NCI-H1694 (cell line): ENCODE measurements around the gene DDB1.
A peak's percentile ranks its signal among the peaks of the same experiment; 100 is the strongest.

Experiments used
- DNase-seq: peaks from one replicate; lab custom pipeline; 2025; lab: John Stamatoyannopoulos, UW

Gene DDB1

DNA sequence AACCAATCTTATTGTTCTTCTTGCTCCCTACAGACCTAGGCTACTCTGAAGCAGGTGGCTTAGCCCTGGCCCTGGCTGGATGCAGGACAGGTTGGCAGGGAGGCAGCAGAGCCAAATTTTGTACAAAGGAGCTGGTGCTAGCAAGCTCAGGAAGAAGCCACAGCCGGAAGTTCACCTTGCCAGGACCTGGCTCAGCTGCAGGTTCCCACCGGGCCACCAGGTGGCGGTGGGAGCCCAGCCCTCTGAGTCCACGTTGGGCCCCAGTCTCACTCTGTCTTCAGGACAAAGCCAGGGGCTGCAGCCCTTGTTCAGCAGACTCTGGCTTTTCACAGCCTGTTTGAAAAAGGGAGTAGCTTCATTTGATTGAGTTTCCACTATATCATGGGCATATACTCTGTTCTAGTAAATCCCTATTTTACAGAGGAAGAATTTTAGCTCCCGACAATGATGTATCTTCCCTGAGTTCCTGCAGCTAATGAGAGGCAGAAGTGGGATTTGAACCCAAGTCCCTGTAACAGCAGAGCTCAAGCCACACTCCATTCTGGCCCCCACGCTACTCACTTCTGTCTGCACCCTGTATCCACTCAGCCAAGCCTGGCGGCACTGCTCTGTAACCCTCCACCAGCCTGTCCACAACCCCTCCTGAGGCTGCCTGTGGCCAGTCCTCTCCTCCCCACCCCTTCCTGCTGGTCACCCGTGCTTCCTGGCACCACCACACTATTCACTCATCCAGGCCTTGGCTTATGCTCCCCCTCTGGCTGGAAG is 3.4 kb upstream of the DDB1 start:
- peak; percentile 64 for DNase-seq

DNA sequence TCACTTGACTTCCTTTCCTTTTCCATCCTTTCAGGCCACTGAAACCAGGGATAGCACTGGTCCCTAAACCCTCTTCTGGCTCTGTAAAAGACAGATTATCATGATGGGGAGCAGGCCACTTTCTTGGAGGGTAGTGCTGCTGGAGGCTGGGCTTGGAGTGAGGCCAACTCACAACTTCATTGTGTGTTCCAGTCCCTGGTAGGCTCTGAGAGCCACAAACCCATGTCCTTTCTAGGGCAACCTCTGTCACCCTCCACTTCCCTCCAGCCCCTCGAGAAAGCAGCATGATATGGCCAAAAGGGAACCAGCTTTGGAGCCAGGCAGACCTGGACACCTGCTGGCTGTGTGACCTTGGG is 2.4 kb upstream of the DDB1 start:
- no peak for DNase-seq

DNA sequence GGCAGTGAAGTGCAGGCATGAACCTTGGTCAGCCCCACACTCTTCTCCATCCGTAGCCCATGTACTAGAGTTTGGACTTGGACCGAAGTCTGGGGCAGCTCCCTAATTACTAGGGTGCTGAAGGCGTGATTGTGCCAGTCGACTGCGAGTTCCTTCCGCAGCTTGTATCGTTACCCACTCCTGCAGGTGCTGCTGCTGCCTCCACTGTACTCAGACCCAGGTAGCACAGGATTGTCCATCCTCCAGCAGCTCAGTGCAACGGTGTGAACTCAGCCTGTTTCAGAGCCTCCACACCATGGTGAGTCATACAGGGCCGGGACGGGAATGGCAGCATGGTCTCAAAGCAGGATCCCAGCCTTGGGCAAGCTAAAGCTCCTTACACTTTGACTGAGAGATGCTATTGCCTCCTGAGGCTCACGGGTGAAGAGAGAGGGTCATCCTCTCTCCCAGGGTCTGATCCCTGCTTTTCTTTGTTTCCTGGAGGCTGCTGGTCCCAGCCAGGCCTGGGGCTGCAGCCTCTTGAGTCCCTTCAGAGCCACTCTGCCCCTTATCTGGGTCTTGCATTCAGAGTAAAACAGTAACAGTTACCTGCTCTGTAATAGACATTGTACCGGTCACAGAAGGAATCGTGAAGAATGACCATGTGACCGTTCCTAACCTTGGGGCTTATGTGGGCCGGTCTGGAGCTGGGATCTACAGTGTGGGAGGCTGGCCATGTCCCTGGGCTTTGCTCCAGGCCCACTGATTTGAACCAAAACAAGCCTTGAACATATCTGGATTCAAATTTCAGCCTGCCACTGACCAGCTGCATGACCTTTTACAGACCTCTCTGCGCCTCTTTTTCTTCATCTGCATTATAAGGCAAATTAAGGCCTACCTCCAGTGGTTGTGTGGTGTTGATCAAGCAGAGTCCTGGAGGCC is 1.8 kb upstream of the DDB1 start:
- DNase-seq: no peak

DNA sequence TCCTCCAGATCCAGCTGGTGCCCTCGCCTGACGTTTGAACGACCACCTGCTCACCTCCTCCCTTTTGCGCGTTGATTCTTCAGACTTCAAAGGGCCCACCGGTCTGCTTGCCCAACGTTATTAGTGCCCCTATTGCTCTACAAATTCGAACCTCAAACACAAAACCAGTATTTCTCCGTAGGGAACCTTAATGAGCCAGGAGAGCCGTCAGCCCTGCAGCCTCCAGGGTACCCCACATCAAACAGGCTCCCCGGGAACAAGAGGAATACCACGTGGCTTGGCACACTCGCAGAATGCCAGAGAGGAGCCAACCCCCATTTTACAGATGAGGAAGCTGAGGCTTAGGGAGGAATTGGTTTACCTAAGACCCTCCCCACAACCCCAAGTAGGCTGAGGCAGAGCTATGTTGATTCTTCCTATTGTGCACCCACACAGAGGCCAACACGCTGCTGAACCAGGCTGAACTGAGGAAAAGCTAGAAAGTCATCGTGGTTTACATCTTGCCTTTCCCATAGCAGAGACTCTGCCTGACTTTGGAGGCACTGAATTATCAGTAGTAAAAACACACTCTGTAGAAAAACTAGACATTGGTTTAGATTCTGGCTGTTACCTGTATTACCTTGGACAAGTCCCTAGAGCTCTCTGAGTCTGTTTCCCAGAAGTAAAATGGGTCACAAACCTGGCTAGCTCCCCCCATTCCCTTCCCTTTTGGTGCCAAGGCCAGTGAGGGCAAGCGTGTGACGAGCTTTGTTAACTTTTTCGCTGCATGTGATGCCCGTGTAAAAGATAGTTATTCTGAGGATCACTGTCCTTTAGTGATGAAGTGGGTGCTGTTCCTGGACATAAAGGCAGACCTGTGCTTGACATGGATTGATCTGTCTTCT is 887 bp upstream of the DDB1 start:
- DNase-seq: no peak

DNA sequence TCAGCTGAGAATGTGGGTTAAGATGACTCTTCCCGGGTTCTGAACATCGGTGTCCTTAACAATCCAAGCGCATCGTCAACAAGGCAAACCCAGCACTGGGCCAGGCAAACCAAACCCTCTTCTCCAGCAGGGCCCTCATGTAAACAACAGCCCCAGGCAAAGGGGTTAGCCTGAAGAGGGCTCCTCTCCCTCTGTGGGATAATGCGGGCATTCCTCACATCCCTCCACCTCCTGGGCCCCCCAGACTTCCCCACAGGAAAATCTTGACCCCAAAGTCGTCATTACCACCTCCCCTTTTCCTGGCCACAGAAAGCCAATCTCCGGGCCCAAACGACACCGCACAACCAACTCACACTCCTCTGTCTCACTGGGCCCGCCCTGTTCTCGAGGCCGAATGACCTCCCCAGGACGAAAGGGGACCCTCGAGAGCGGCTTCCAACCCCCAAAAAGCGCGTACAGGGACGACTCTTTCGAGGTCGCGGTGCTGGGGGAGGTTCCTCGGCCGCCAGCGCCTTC is 566 bp downstream of the DDB1 start:
- DNase-seq: no peak

DNA sequence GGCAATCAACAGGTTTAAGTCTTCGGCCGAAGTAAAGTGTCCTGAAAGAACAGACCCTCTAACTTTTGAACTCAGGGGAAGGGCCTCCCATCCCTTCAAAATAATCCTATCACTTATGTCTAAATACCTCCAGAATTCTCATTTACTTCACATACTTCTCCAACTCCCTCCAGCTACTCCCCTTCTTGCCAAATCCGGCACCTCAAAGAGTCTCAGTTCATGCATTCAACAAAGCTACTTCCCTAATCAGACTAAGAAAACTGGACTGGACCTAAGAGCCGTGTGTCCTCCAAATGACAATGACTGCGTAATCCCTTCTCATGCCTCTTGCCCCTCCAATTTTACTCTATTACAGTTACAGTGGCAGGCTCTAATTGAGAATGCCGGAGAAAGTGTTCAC is 1.3 kb downstream of the DDB1 start:
- DNase-seq: no peak

DNA sequence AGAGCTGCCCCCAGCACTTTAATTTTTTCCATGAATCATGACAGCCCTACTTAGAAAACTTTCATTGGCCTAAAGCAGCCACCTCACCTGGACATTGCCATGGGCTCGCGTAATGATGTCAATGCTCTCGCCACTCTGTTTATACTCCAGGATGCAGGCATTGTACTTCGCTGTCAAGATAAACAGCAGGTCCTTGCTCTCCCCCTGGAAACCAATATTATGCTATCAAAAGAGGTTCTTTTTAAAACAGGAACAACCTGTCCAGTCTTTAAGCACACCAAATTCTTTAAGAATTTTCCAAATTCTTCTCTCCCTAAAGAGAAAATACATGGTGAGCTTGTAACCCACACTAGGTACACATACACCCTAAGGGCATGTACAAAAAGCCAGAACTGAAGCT is 3.0 kb downstream of the DDB1 start:
- no peak for DNase-seq

DNA sequence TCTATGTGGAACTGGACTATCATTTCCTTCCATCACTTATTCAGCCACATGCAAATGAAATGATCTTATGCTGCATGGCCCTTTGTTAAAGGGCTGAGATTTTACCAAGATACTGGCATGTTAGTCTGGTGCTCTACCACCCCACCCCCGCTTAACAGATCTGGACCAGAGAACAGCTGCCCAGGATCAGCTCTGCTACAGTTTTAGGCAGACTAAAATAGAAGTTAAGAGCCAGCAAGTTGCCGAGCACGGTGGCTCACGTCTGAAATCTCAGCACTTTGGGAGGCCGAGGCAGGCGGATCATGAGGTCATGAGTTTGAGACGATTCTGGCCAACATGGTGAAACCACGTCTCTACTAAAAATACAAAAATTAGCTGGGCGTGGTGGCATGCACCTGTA is 4.6 kb downstream of the DDB1 start:
- no peak for DNase-seq

DNA sequence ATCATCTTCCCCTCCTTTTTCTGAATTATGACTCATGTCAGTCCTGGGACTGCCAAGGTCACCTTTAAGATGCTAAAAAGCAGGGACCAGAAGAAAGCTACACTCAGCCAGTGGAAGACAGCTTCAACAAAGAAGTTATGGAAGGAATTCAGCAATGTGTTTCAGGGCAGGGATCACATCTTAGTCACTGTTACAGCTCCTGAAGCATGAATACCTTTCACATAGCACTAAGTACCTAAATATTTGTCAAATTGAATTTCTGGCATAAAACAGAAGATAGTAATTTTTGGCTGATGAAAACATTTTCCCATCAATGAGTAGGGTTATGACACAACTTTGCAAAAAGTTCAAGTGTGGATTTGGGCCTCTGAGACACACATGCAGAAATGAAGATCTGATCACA is 5.2 kb downstream of the DDB1 start:
- DNase-seq: no peak

DNA sequence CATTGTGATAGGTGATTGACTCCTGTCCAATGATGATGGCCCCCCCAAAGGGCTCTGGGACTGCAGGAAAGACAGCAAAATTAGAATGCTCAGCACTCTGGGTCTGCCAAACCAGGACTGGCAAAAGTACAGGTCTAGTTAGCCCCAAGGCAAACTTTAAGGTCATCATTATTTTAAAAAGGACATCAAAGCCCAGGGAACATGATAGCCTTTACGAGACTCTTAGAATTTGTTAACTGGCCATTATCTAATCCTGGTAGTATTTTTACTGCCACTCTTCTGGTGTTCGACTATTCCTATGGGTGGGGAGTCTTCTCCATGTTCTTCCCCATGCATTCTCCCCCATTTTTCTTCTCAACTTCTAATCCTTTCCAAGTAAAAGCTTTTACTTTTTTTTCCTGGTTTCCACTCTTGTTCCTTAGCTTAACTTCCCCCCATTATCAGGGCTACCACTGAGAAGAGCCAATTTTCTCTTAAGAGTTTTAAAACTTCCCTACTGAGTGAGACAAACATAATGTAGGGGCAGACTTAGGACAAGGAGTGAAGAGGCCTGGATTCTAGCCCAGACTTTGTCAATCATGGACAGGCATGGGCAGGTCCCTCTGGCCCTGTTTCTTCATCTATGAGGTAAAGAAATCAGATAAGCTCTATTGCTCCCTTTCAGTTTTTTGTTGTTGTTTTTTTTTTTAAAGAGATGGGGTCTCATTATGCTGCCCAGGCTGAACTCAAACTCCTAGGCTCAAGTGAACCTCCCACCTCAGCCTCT is 7.1 kb downstream of the DDB1 start:
- DNase-seq: no peak

DNA sequence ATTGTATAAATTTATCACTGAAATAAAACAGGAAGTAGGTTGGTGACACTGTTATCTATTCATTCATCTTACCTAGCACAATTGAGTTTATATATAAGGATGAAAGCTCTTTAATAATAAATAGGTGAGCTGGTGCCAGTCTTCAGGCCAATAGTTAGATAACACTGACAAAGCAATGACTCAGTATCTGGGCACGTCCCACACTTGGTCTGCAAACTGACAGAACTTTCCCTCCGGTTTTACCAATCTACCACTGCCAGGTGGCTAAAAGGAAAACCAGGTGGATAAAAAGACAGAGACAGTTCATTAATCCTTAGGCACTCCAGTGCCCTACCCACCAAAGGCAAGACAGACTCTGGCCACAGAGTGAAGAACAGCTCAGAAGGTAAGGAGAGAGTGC is 17.6 kb downstream of the DDB1 start:
- DNase-seq: no peak

DNA sequence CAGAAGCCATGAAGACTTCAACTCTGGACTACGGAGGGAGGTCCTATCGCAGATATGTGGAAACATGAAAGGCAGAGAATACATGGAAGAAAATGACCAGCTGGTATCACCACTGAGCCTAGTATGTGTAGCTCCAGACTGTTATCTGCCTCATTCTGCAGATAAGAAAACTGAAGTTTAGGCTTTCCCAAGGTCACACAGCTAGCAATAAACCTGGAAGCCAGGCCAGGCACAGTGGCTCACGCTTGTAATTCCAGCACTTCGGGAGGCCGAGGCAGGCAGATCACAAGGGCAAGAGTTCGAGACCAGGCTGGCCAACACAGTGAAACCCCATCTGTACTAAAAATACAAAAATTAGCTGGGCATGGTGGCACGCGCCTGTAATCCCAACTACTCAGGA is 22.2 kb downstream of the DDB1 start:
- no peak for DNase-seq

DNA sequence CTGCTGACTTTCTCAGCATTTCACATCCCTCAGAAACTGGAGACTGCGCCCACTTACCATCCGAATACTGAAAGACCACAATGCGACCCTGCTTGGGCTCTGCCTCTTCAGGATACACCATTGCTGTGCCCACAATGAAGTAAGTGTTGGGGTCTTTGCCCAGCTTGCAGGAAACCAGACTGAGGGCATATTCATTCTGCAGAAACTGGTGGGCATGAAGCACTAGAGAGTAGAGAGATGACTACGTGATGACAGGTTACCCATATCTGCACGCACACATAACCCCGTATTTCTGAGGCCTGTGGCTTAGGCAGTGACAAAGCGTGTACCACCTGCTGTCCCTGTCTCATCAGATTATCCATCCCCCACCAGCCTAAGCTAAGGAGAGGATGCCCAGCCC is 23.2 kb downstream of the DDB1 start:
- no peak for DNase-seq

DNA sequence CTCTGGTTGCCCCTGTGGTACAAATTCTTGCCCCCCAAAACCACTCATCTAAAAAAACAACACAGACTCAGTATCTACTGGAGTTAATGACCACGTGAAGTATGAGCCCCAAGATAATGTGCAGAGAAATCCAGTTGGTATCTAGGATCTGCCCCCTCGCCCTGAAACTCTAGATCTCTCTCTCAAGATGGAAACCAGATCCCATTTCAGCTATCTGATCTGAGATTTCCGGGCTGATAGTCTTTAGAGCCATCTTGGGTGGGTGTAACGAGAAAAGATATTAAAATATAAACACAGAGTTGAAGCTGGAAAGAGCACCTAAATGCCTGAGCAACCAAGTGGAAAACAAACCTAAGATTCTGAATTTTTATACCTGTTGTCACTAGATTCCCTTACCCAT is 23.8 kb downstream of the DDB1 start:
- no peak for DNase-seq

DNA sequence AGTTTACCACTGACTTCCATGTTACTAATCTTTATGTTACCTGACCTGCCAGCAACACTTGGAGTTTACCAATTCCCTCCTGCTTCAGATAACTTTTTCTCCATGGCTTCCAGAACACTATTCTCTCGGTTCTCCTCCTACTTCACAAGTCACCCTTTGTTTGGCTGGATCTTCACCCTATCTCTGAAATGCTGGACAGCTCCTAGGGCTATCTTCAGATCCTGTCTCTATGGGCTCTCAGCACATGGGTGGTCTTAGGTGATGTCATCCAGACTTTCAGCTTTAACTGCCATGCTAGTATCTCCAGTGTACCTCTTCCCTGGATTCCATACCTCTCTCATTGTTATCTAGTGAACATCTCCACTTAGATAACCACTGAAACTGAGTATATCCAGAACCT is 25.6 kb downstream of the DDB1 start:
- DNase-seq: no peak

DNA sequence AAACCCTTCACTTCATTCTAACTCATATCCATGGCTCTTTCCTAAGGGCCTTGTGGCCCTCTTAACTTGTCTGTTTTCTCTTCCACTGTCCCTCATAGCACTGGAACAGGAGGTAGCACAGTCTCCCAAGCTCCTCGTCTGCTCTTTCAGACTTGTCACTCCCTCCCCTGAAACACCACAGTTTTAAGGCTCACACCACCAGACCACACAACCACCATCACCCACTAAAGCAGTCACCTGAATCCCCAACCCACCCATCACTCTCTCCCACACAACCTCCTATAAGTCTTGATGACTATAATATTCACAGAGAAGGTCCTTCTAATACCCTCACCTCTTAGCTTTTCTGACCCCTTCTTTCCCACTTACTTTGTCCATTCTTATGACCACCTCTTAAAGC is 26.7 kb downstream of the DDB1 start:
- DNase-seq: no peak

DNA sequence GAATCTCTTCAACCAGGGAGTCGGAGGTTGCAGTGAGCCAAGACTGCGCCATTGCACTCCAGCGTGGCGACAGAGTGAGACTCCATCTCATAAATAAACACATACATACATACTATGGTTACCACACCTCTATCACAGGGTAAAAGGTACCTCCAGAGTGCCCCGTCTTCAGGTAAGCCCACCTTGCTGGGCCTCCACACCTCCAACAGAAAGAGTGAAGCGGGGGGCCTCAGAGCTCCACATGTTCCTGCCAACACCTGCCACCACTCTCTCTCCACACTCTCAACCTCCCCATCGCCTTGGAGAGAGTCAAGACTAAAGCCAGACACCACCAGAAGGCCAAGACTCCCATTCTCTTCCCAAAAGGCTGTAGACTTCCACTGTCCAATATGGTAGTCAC is 27.5 kb downstream of the DDB1 start:
- no peak for DNase-seq

DNA sequence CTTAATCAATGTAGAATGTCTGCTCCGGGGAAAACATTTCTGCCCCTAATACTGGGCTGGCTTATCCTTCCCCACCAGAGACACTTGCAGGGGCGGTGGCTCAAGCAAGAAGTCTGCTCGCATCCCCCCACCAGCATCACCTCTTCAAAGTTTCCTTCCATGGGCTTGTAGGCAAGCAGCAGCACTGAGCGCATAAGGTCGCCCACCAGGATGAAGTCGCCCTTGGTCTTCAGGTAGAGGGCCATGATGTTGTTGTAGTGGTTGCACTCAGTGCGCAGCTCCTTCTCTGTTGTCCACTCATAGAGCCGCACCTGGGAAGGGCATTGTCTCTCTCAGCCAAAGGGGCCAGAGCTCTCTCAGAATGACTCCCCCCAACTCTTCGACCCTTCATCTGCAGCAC is 29.2 kb downstream of the DDB1 start:
- DNase-seq: no peak

DNA sequence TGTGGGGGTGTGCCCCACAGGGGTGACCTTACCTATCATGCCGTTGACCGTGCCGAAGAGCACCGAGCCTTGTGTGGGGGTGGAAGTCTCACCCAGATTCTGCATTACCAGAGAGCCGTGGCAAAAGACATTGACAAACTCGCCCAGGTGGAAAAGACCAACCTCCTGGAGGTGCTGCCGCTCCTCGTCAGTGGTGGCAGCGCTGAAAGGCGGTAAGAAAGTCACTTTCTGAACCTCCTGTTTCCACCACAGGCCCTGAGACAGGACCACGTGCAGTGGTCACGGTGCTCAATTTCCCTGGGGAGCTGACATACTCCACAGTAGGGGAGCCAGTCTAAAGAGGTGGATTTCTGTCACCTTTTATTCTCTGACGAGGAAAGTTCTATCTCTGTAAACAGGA is 30.4 kb downstream of the DDB1 start:
- DNase-seq: no peak

DNA sequence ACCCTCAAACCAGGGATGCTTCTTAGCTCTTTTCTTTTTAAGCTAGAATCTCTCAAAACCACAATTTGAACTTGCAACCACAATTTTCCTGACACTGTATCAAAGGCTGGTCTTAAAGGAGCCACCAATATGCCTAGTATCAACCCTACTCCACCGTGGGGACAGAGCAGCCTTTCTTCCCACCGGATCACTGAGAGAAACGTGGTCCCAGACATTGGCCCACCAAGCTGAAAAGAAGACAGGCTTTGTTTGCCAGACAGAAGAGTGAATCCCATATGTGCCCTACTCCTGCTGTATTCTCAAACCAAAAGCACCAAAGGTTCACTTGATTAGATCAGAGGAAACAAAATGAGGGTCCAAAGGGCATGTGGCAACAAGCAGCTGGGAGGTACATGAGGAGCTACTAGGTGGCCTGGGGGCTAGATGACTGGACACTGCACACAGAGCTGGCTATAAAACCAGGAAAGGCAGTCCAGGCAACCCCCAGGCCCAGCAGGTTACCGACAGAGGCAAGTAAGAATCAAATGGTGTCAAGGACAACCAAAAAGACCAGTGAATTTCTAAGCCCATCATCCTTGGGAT is 34.2 kb downstream of the DDB1 start:
- no peak for DNase-seq

DNA sequence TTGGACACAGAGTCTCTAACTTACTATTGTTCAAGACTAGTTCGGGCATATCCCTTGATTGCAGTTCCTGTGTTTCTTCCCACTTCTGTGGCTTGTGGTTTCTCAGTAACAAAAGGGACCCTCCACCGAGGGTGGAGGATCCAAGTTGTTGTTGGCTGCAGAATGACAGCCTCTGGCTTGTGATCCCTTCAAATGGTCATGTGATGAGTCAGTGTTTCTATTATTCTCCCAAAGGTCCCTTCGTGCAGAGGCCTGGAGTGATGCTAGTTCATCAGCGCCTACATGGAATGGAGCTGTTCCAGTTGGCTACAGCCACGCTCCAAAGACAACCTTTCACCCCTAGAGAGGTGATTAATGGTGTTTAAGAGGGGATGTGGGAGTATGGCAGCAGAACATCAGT is 35.2 kb downstream of the DDB1 start:
- no peak for DNase-seq
